Smooth muscle cell (in vitro differentiated cells): ENCODE data around the gene TFG. TPM values are rescaled to one million over a fixed set of nuclear protein-coding genes. Genes with fewer than 3 reads are reported as not detected.

Experiments used
- DNase-seq: peaks from one replicate; lab custom pipeline; 2025; ENCODE audit not compliant: unreplicated experiment; lab: John Stamatoyannopoulos, UW
- H2AFZ ChIP-seq: fragments of 200-600 bp; sonication (generic); 2 replicates; pipeline ENCODE4 v1.6.0; 2016; ENCODE audit warnings: antibody characterized with exemption, low read depth, mild to moderate bottlenecking
- H3F3A ChIP-seq: fragments of 200-600 bp; sonication (generic); 2 replicates; pipeline ENCODE4 v1.6.0; 2017; ENCODE audit warnings: antibody characterized with exemption, low read depth
- H3K27ac ChIP-seq: fragments of 200-600 bp; sonication (generic); 2 replicates; pipeline ENCODE4 v1.5.1; 2016; ENCODE audit warnings: low read depth, mild to moderate bottlenecking
- H3K27me3 ChIP-seq: fragments of 200-600 bp; sonication (generic); 2 replicates; pipeline ENCODE4 v1.6.1; 2016; ENCODE audit warnings: low read depth, mild to moderate bottlenecking
- H3K36me3 ChIP-seq: fragments of 200-600 bp; sonication (generic); 2 replicates; pipeline ENCODE4 v1.5.1; 2016; ENCODE audit warnings: low read depth
- H3K4me1 ChIP-seq: fragments of 200-600 bp; sonication (generic); 2 replicates; pipeline ENCODE4 v1.5.1; 2016; ENCODE audit warnings: low read depth
- H3K4me2 ChIP-seq: fragments of 200-600 bp; sonication (generic); 2 replicates; pipeline ENCODE4 v1.6.0; 2016; ENCODE audit warnings: mild to moderate bottlenecking
- H3K4me3 ChIP-seq: fragments of 200-600 bp; sonication (generic); 2 replicates; pipeline ENCODE4 v1.5.1; 2016; ENCODE audit warnings: mild to moderate bottlenecking
- H3K79me2 ChIP-seq: fragments of 200-600 bp; sonication (generic); 2 replicates; pipeline ENCODE4 v1.6.0; 2016; ENCODE audit warnings: low read depth, mild to moderate bottlenecking
- H3K9ac ChIP-seq: fragments of 200-600 bp; sonication (generic); 2 replicates; pipeline ENCODE4 v1.6.0; 2016; ENCODE audit warnings: low read depth
- H3K9me3 ChIP-seq: fragments of 200-600 bp; sonication (generic); replicated peaks from 2 replicates; pipeline ENCODE4 v1.5.1; 2016; ENCODE audit warnings: low read depth
- H4K20me1 ChIP-seq: fragments of 200-600 bp; sonication (generic); 2 replicates; pipeline ENCODE4 v1.6.0; 2016; ENCODE audit warnings: low read depth
- WGBS: methylation state at CpG from one replicate; pipeline ENCODE4 v1.1.7; 2016; ENCODE audit warnings: low lambda C conversion rate; 5-methylcytosine and 5-hydroxymethylcytosine counted together
- polyA plus RNA-seq: library from polyadenylated mRNA; unstranded; fragments of >200 nt; fragmentation: Nextera tagmentation; extraction: Ambion mirVana; gene quantifications from 2 replicates; pipeline ENCODE4 v1.2.1, GENCODE V29; 2016
- total RNA-seq: library from RNA; depleted of rRNA; stranded (reverse); fragments of >200 nt; gene quantifications from 2 replicates; pipeline ENCODE4 v1.2.3, GENCODE V29; 2014
- TF ChIP-seq, protein P1 (sequence below): fragments of 200-600 bp; sonication (generic); IDR thresholded peaks from 2 replicates; pipeline ENCODE4 v1.5.1; 2017; ENCODE audit warnings: borderline replicate concordance, mild to moderate bottlenecking, antibody characterized with exemption; ENCODE audit not compliant: insufficient read depth, poor library complexity, severe bottlenecking

TFG gene
- total and polyA plus RNA-seq, 2 experiments from 2014 or later: 205 to 246 TPM

GRCh38 chr3:100737334-100737733 is 28.0 kb downstream of the TFG start:
- H3K27ac ChIP-seq: no peak overlapping the region
- no peaks in the 10 kb centered on the region for H3F3A ChIP-seq
- H4K20me1 ChIP-seq: peaks cover 100% of the 10 kb centered on the region
- peaks cover 68% of the 10 kb centered on the region for H3K79me2 ChIP-seq
- no peak overlapping the region for H3K4me3 ChIP-seq
- H3K27me3 ChIP-seq: no peaks in the 10 kb centered on the region
- no peaks in the 10 kb centered on the region for H3K9me3 ChIP-seq
- no peak overlapping the region for H3K9ac ChIP-seq
- H3K4me2 ChIP-seq: no peak overlapping the region
- H3K36me3 ChIP-seq: peaks cover 53% of the 10 kb centered on the region
- TF ChIP-seq, protein P1, sequence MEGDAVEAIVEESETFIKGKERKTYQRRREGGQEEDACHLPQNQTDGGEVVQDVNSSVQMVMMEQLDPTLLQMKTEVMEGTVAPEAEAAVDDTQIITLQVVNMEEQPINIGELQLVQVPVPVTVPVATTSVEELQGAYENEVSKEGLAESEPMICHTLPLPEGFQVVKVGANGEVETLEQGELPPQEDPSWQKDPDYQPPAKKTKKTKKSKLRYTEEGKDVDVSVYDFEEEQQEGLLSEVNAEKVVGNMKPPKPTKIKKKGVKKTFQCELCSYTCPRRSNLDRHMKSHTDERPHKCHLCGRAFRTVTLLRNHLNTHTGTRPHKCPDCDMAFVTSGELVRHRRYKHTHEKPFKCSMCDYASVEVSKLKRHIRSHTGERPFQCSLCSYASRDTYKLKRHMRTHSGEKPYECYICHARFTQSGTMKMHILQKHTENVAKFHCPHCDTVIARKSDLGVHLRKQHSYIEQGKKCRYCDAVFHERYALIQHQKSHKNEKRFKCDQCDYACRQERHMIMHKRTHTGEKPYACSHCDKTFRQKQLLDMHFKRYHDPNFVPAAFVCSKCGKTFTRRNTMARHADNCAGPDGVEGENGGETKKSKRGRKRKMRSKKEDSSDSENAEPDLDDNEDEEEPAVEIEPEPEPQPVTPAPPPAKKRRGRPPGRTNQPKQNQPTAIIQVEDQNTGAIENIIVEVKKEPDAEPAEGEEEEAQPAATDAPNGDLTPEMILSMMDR: peak; percentile 34
- H3K4me1 ChIP-seq: no peaks in the 10 kb centered on the region
- H2AFZ ChIP-seq: no peak overlapping the region
- 53% methylated on average over 2 of the region's 2 CpGs for WGBS
- DNase-seq: no peak

GRCh38 chr3:100740207-100740606 is 30.9 kb downstream of the TFG start:
- Histone ChIP-seq H3K36me3 (peaks cover 64% of the 10 kb centered on the region), H3K9me3 (no peaks in the 10 kb centered on the region), H3K79me2 (peaks cover 39% of the 10 kb centered on the region), H3K27ac (no peak overlapping the region), H3K9ac (no peak overlapping the region), H2AFZ (no peak overlapping the region), H3K27me3 (no peaks in the 10 kb centered on the region), H3K4me1 (no peaks in the 10 kb centered on the region), H4K20me1 (peaks cover 99% of the 10 kb centered on the region), H3K4me3 (no peak overlapping the region), H3F3A (no peaks in the 10 kb centered on the region), H3K4me2 (no peak overlapping the region)
- WGBS: 100% methylated on average over 1 of the region's 1 CpG
- TF ChIP-seq, protein P1: no peak
- DNase-seq: no peak

- H3K9ac ChIP-seq: no peak overlapping the region
- H3K4me3 ChIP-seq: no peak overlapping the region
- no peaks in the 10 kb centered on the region for H3K9me3 ChIP-seq
- peaks cover 68% of the 10 kb centered on the region for H3K36me3 ChIP-seq
- WGBS: 95% methylated on average over 3 of the region's 3 CpGs
- peaks cover 5% of the 10 kb centered on the region for H3F3A ChIP-seq
- H4K20me1 ChIP-seq: peaks cover 99% of the 10 kb centered on the region
- no peaks in the 10 kb centered on the region for H3K4me1 ChIP-seq
- no peak overlapping the region for H3K4me2 ChIP-seq
- no peak overlapping the region for H2AFZ ChIP-seq
- no peak for DNase-seq
- H3K79me2 ChIP-seq: peaks cover 18% of the 10 kb centered on the region
- H3K27me3 ChIP-seq: no peaks in the 10 kb centered on the region
- no peak overlapping the region for H3K27ac ChIP-seq
- TF ChIP-seq, protein P1: no peak
Measured at GRCh38 chr3:100743535-100743934, 34.2 kb downstream of the TFG start.

GRCh38 chr3:100744671-100745070 is 35.4 kb downstream of the TFG start:
- Histone ChIP-seq H3K9me3 (no peaks in the 10 kb centered on the region), H3F3A (peaks cover 5% of the 10 kb centered on the region), H4K20me1 (peaks cover 98% of the 10 kb centered on the region), H3K79me2 (peaks cover 8% of the 10 kb centered on the region), H2AFZ (no peak overlapping the region), H3K36me3 (peaks cover 67% of the 10 kb centered on the region), H3K27ac (no peak overlapping the region), H3K4me3 (no peak overlapping the region), H3K9ac (no peak overlapping the region), H3K4me1 (no peaks in the 10 kb centered on the region), H3K27me3 (no peaks in the 10 kb centered on the region), H3K4me2 (no peak overlapping the region)
- TF ChIP-seq, protein P1: no peak
- DNase-seq: no peak
- 95% methylated on average over 2 of the region's 2 CpGs for WGBS
